Dermis microvascular lymphatic vessel endothelial cell (primary cell): Measurements from ENCODE around the gene FBXL2. TPM values are rescaled to one million over a fixed set of nuclear protein-coding genes. Genes with fewer than 3 reads are reported as not detected.
A peak's percentile ranks its signal among the peaks of the same experiment; 100 is the strongest.

Experiments
- DNase-seq, 2 donors: peaks; one replicate each; pipeline versions ENCODE4 v3.0.0 to v3.0.0-alpha.2; 2010; ENCODE audit warnings: low read depth in 2 of 2
- total RNA-seq: library from RNA; depleted of rRNA; stranded (reverse); fragments of >200 nt; gene quantifications from 2 replicates; pipeline ENCODE4 v1.2.1, GENCODE V29; 2014

Gene FBXL2
- total RNA-seq, result 9.8 and 16.3 TPM in 2 replicates

- peak; percentile 55 to 85 for DNase-seq
Observed at GRCh38 chr3:33277193-33277882, at the start of gene FBXL2. FBXL2 (plus strand) TSS chr3:33277442; CDS start chr3:33277513, 71 bp downstream.

- no peak for DNase-seq
Observed at GRCh38 chr3:33229066-33229465, 48.2 kb upstream of the FBXL2 start.

- DNase-seq, result no peak
Observed at GRCh38 chr3:33229947-33230346, 47.3 kb upstream of the FBXL2 start.

GRCh38 chr3:33231756-33232465 is 45.3 kb upstream of the FBXL2 start:
- no peak for DNase-seq

- peak in 1 of 2 donors; percentile 12 for DNase-seq
Observed at GRCh38 chr3:33233884-33234283, 43.4 kb upstream of the FBXL2 start.

- DNase-seq, result no peak
Observed at GRCh38 chr3:33236005-33236404, 41.2 kb upstream of the FBXL2 start.

GRCh38 chr3:33237439-33237838 is 39.8 kb upstream of the FBXL2 start:
- DNase-seq, result no peak

- DNase-seq, result no peak
Observed at GRCh38 chr3:33238923-33239322, 38.3 kb upstream of the FBXL2 start.

GRCh38 chr3:33240261-33240660 is 37.0 kb upstream of the FBXL2 start:
- DNase-seq, result no peak

- no peak for DNase-seq
Observed at GRCh38 chr3:33246786-33247185, 30.5 kb upstream of the FBXL2 start.

GRCh38 chr3:33250712-33251111 is 26.5 kb upstream of the FBXL2 start:
- DNase-seq, result no peak

GRCh38 chr3:33256249-33256648 is 21.0 kb upstream of the FBXL2 start:
- no peak for DNase-seq

GRCh38 chr3:33260104-33260503 is 17.1 kb upstream of the FBXL2 start:
- DNase-seq, result no peak

GRCh38 chr3:33269385-33269784 is 7.9 kb upstream of the FBXL2 start:
- DNase-seq, result no peak

- DNase-seq, result no peak
Observed at GRCh38 chr3:33271324-33271723, 5.9 kb upstream of the FBXL2 start.

- no peak for DNase-seq
Observed at GRCh38 chr3:33273628-33274027, 3.6 kb upstream of the FBXL2 start.

GRCh38 chr3:33278163-33278562 is 921 bp downstream of the FBXL2 start:
- peak in 1 of 2 donors; percentile 13 for DNase-seq

GRCh38 chr3:33287672-33288282 is 10.5 kb downstream of the FBXL2 start:
- no peak for DNase-seq

- DNase-seq, result no peak
Observed at GRCh38 chr3:33299395-33300081, 22.3 kb downstream of the FBXL2 start.

- peak in 1 of 2 donors; percentile 73 for DNase-seq
Observed at GRCh38 chr3:33312361-33312760, 35.1 kb downstream of the FBXL2 start.

GRCh38 chr3:33313331-33313730 is 36.1 kb downstream of the FBXL2 start:
- DNase-seq, result no peak

- DNase-seq, result no peak
Observed at GRCh38 chr3:33314993-33315392, 37.8 kb downstream of the FBXL2 start.
